A673 (cell line): ENCODE results near the gene ATP6V0E1. TPM values are rescaled to one million over a fixed set of nuclear protein-coding genes. Genes with fewer than 3 reads are reported as not detected.
A peak's percentile ranks its signal among the peaks of the same experiment; 100 is the strongest.

Experiments
- BruUV-seq: library from RNA; stranded (reverse); fragments of 400-500 nt; replicated peaks from 2 replicates; lab custom pipeline; 2021; lab: Mats Ljungman, UMichigan
- CTCF ChIA-PET: fragments of 300-600 bp; sonication (Branson Sonifier 250); formaldehyde crosslinking; loops from one replicate; lab custom pipeline; 2022; ENCODE audit warnings: antibody characterized with exemption; lab: Charles Lee
- POLR2A ChIA-PET: fragments of 300-600 bp; sonication (Branson Sonifier 250); formaldehyde crosslinking; loops from one replicate; lab custom pipeline; 2022; ENCODE audit warnings: antibody characterized with exemption; ENCODE audit not compliant: low non-redundant PET; lab: Charles Lee
- DNase-seq: peaks from one replicate; pipeline ENCODE4 v3.0.0-alpha.2; 2015; ENCODE audit warnings: low spot score
- H3K27ac ChIP-seq: fragments of 200-600 bp; sonication (generic); 2 replicates; pipeline ENCODE4 v1.5.1; 2016; ENCODE audit warnings: mixed run types, low read depth, mild to moderate bottlenecking, mixed read lengths, antibody characterized with exemption, low read length; ENCODE audit not compliant: poor library complexity, severe bottlenecking
- H3K27me3 ChIP-seq: fragments of 200-600 bp; sonication (generic); replicated peaks from 2 replicates; pipeline ENCODE4 v1.6.1; 2017; ENCODE audit warnings: mixed run types, low read depth, mild to moderate bottlenecking, mixed read lengths, antibody characterized with exemption, low read length; ENCODE audit not compliant: insufficient read depth, poor library complexity
- H3K36me3 ChIP-seq: fragments of 200-600 bp; sonication (generic); 2 replicates; pipeline ENCODE4 v1.6.1; 2016; ENCODE audit warnings: mixed run types, mild to moderate bottlenecking, mixed read lengths, antibody characterized with exemption, low read length; ENCODE audit not compliant: insufficient read depth, poor library complexity, severe bottlenecking
- H3K4me1 ChIP-seq: fragments of 200-600 bp; sonication (generic); 2 replicates; pipeline ENCODE4 v1.6.1; 2017; ENCODE audit warnings: mixed run types, mild to moderate bottlenecking, mixed read lengths, antibody characterized with exemption, low read length; ENCODE audit not compliant: insufficient read depth, poor library complexity, severe bottlenecking
- H3K4me3 ChIP-seq: fragments of 200-600 bp; sonication (generic); 2 replicates; pipeline ENCODE4 v1.5.1; 2016; ENCODE audit warnings: low read depth, mixed run types, mild to moderate bottlenecking, mixed read lengths, low read length; ENCODE audit not compliant: poor library complexity, severe bottlenecking
- H3K9me3 ChIP-seq: fragments of 200-600 bp; sonication (generic); 2 replicates; pipeline ENCODE4 v1.6.1; 2016; ENCODE audit warnings: mixed run types, low read depth, mild to moderate bottlenecking, mixed read lengths, antibody characterized with exemption, low read length; ENCODE audit not compliant: poor library complexity, severe bottlenecking
- CTCF ChIP-seq: fragments of 300-800, 200-600 bp; sonication (generic); conservative IDR thresholded peaks from 2 replicates; pipeline ENCODE4 v1.5.1; 2017; ENCODE audit warnings: low read depth, mild to moderate bottlenecking, antibody characterized with exemption, low read length, moderate library complexity, mixed read lengths
- EZH2 ChIP-seq: fragments of 200-600 bp; sonication (generic); IDR thresholded peaks from 2 replicates; pipeline ENCODE4 v1.6.1; 2017; ENCODE audit warnings: borderline replicate concordance, low read depth, mild to moderate bottlenecking, mixed read lengths, antibody characterized with exemption, low read length; ENCODE audit not compliant: poor library complexity, severe bottlenecking
- intact Hi-C: fragments of 100-400 bp; cut with micrococcal nuclease; formaldehyde crosslinking; loops from one replicate; pipeline ENCODE4 v1.10.0; 2022; ENCODE audit not compliant: unreplicated experiment
- total RNA-seq: library from RNA; stranded (reverse); gene quantifications from 2 replicates; pipeline ENCODE4 v1.2.3, GENCODE V29; 2021

ATP6V0E1 gene
- total RNA-seq, 1 experiment from 2014 or later = 148 TPM

GRCh38 chr5:173055983-173056782 is 72.6 kb downstream of the ATP6V0E1 start, which contains the start of gene CREBRF:
Gene CREBRF (plus strand): TSS chr5:173056352. CDS start chr5:173080776, 24,424 bp downstream.
- peak within 1 kb of the TSS; percentile 65 for H3K27ac ChIP-seq

GRCh38 chr5:173056783-173057061 is 73.2 kb downstream of the ATP6V0E1 start:
- DNase-seq = no peak
- peaks cover 9% of the 10 kb centered on the region for H3K4me1 ChIP-seq
- peak overlapping the region; percentile 65 for H3K27ac ChIP-seq
- TF ChIP-seq CTCF (no peak), EZH2 (no peak)
- H3K4me3 ChIP-seq = peak overlapping the region; percentile 90
- no peaks in the 10 kb centered on the region for H3K9me3 ChIP-seq
- intact Hi-C loops = loop anchor here (5.0 kb wide), 1 partner anchor 74 kb away; the partner anchor contains the start of gene ATP6V0E1
- H3K36me3 ChIP-seq = no peaks in the 10 kb centered on the region
- CTCF ChIA-PET = interaction anchor here (0.6 to 1.0 kb wide), 2 partner anchors 73 to 75 kb away, joined by 3 to 4 read pairs; no protein-coding TSS in a partner anchor
- BruUV-seq = no TSS peak
- no peaks in the 10 kb centered on the region for H3K27me3 ChIP-seq
- POLR2A ChIA-PET = no interaction called here

More at GRCh38 chr5:173055983-173056782, 72.6 kb downstream of the ATP6V0E1 start, which contains the start of gene CREBRF:
- peak; percentile 96 for DNase-seq
- H3K9me3 ChIP-seq = no peaks in the 10 kb centered on the region
- peaks cover 9% of the 10 kb centered on the region for H3K4me1 ChIP-seq
- H3K36me3 ChIP-seq = no peaks in the 10 kb centered on the region
- TF ChIP-seq CTCF (no peak), EZH2 (no peak)
- no peaks in the 10 kb centered on the region for H3K27me3 ChIP-seq
- H3K4me3 ChIP-seq = peak within 1 kb of the TSS; percentile 90
- POLR2A ChIA-PET = no interaction called here
- no TSS peak for BruUV-seq
- CTCF ChIA-PET = no interaction called here
- intact Hi-C loops = loop anchor here (5.0 kb wide), 1 partner anchor 74 kb away; the partner anchor contains the start of gene ATP6V0E1

GRCh38 chr5:173057062-173057924 is 73.7 kb downstream of the ATP6V0E1 start:
- H3K27me3 ChIP-seq = no peaks in the 10 kb centered on the region
- CTCF ChIA-PET = interaction anchor here (0.6 to 1.0 kb wide), 3 partner anchors 73 to 88 kb away, joined by 3 to 4 read pairs (median 4); no protein-coding TSS in a partner anchor
- BruUV-seq = TSS peak; percentile 67

More at GRCh38 chr5:173057062-173057924, 73.7 kb downstream of the ATP6V0E1 start:
- intact Hi-C loops = loop anchor here (5.0 kb wide), 1 partner anchor 75 kb away; the partner anchor contains the start of gene ATP6V0E1
- TF ChIP-seq CTCF = no peak
- TF ChIP-seq EZH2 = no peak
- H3K4me3 ChIP-seq = peak overlapping the region; percentile 90
- peak; percentile 97 for DNase-seq
- H3K36me3 ChIP-seq = no peaks in the 10 kb centered on the region
- H3K27ac ChIP-seq = peak overlapping the region; percentile 65
- POLR2A ChIA-PET = no interaction called here
- H3K9me3 ChIP-seq = no peaks in the 10 kb centered on the region
- H3K4me1 ChIP-seq = peaks cover 9% of the 10 kb centered on the region
